ENCODE measurements around the gene FURIN.

GRCh38 chr15:90873998-90874605 lies 5.7 kb downstream of the FURIN start:
- TF ChIP-seq CTCF (IDR thresholded peaks at IDR 0.05) (no peak), ZFX (IDR thresholded peaks at IDR 0.05; ENCODE audit: borderline replicate concordance) (no peak)
